Melanocyte of skin (primary cell): Measurements from ENCODE around the gene MRPS18C. TPM values are rescaled to one million over a fixed set of nuclear protein-coding genes. Genes with fewer than 3 reads are reported as not detected.

ENCODE experiments used
- total RNA-seq, 2 donors: library from RNA; depleted of rRNA; stranded (reverse); fragments of >200 nt; gene quantifications; 2 replicates each; pipeline ENCODE4 v1.2.3, GENCODE V29; 2012

The MRPS18C gene
- total RNA-seq = 10 to 100 TPM; 22.0 to 30.0 TPM

GRCh38 chr4:83455281-83456183 lies at the start of gene MRPS18C, which contains the start of gene HELQ:
Gene MRPS18C, plus strand, starts transcription at chr4:83456058. Its CDS starts 20 bp downstream, at chr4:83456078.
Gene HELQ, minus strand, starts transcription at chr4:83455823. Its CDS starts 130 bp downstream, at chr4:83455693.

DNA sequence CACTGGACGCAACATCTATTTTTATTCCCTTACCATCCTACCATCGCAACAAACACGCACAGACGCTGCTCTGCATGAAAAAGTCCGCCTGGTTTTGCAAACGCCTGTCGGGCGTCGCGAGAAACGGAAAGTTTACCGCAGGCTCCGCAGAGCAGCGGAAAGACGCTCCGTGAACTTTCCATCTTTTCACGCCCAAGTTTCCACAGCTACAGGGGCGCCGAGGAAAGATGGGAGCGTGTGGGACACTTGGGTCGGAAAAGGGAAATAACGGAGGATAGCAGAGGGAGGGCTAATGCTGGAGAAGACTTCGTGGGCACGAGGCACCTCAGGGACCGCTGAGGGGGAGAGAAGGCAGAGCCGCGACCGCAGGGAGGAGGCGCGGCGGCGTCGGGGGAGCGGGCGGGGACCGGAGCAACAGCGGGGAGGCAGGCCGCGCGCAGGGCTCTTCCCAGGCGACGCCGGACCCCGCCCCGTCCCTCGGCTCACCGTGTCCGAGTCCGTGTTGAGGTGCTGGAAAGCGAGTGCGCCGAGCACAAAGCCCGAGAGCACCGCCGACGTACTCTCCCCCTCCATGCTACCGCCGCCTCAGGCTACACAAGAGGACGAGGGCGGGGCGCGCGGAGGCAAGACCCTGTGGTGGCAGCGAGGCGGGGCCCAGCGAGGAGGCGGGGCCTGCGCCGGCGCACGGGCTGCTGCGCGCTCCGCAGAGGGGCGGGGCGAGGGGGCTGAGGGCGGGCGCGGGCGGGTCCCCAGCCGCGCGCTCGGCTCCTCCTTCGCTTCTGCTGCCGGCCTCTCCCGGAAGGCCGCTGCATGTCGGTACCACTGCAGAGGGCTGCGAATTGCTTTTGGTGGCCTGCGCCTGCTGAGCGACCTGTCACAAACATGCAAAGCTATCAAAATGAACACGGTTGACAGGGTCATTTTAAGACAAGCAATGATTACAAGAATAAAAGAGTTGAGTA lies 28.9 kb downstream of the MRPS18C start, which contains the start of gene ABRAXAS1:
TSS of gene ABRAXAS1 (minus strand) at position 601 of the 962 bp plus-strand sequence. CDS start at position 573, 28 bp downstream.

Other genes with a start within 250 kb of the MRPS18C start
- gene COQ2, start 171.3 kb upstream of the MRPS18C start, total RNA-seq = 10 to 100 TPM; 17.6 to 28.6 TPM
- gene HPSE, start 121.2 kb upstream of the MRPS18C start, total RNA-seq = 1 to 10 TPM in 1 of 2 donors, under 1 TPM in 1; 0.34 to 1.7 TPM
- gene HELQ, start 235 bp upstream of the MRPS18C start, total RNA-seq = 10 to 100 TPM; 18.0 to 22.7 TPM
- 1 to 10 TPM; 5.5 to 6.7 TPM for gene ABRAXAS1, start 29.0 kb downstream of the MRPS18C start, total RNA-seq
- 10 to 100 TPM; 25.8 to 29.3 TPM for gene GPAT3, start 80.0 kb downstream of the MRPS18C start, total RNA-seq